ENCODE results near the gene GNAI1.

The GNAI1 gene

DNA sequence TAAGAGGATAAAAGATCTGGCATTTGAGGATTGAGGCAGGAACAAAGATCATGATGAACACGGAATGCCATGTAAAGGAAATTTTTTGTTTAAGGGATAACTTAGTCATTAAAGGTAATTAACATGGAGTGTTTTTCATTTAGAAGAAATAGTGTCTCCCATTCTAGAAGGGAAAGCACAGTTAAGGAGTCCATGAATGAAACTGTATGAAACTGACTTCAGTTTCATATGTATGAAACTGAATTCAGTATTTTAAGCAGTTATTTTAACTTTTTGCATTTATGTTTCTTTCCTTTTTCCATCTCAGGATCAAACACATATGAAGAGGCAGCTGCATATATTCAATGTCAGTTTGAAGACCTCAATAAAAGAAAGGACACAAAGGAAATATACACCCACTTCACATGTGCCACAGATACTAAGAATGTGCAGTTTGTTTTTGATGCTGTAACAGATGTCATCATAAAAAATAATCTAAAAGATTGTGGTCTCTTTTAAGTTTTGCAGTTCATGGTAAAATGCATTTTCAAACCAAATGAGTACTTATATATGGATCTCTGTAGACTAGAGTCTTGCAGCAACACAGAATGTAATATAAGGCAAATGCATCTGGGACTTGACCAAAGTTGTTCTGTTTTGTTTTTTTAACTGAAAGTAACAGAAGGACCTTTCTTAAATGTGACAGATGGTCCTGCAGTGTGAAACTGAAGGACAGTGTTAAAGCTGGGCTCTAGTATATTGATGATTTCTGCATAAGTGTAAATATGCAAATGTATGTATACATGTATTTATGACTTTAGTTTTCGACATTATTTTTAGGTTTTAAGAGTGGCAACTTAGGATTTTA is 82.6 kb downstream of the GNAI1 start:
- no peak for DNase-seq

DNA sequence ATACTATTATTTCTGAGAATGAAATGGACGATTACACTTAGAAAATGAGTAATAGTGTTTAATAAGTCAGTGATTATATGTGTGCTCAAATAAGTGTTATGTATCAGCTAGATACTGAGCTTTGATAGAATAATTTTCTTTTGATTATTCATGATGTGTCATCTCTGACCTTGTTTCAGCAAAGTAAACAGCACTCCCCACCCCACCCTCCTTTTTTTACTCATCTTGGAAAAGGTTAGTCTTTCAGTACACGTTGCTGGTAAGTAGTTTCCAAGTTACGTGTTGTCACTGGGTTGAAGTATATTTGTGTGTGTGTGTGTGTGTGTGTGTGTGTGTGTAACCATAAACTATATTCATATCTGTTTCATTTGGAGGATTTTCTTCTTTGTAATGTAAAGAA is 84.1 kb downstream of the GNAI1 start:
- no peak for DNase-seq

DNA sequence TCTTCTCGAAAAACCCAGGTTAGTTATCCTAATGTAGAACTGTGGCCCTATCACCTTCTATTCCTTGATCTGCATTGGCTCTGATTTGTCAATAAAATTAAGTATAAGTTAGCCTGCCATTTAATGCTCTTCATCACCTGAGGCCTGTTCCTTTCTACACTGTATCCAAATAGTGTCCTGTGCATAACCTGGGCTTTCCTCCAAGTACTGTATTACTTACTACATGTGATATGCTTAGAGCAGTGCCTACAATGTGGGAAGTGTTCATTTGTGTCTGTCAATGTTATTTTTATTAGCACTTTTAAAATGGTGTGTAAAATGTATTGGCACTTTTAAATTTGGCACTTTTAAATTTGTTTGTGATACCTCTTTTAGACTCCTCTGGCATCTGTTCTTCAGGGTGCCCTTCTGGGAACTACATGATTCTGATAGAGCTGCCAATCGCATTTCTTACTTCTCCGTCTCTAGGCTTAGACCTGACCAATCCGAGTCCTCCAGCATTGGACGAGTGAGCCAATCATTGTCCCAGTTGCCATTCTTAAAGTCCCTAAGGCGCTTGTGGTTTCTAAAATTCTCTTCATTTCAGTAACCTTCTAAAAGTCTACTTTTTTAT is 85.5 kb downstream of the GNAI1 start:
- DNase-seq, result no peak

DNA sequence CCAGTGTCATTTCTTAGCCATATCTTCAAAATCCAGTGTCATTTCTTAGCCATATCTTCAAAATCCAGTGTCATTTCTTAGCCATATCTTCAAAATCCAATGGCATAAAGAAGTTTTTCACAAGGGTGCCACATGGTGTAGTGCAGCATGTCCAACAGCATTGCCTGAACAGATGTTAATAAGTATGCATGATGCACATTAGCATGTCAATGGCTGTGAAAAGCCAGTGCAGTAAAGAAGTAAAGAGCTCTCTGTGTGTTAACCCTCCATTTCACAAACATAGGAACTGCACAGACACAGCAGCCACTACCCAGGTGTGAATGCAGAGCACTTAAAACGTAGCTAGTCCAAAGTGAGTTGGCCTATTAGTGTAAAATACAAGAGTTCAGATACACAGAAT is 89.8 kb downstream of the GNAI1 start:
- no peak for DNase-seq

DNA sequence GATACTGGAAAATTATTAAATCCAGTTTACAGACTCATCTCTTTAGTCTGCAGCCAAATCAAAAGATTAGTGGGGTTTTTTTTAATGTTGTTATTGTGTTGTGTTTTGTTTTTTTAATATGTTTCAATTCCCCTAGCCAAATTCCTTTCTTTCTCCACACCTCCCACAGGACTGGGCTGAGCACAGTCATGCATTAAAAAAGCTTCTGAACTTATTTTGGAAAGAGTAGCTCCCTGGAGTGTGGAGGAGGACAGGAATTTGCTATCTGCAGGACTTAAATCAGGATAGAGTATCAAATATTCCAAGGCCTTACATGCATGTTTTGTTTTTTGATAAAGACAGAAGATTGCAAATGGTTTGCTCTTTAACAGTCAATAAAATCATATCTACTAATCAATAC is 90.7 kb downstream of the GNAI1 start:
- no peak for DNase-seq

DNA sequence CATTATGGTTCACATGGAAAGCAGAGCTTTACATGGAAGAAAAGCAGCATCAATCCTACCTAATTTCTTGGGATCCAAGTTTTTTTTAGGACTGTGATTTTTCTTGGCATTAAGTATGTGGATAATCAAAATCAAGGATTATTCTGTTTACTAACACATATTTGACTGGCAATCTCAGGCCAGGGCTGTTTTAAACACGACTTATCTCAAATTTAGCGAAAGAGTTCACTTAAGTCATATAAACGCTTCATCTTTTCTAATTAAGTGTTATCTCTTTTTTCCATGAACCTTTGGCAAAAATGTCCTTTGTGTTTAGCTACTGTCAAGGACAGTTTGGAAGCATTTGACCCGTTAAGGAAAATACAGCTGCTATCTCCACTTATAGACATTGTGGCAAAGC is 92.0 kb downstream of the GNAI1 start:
- no peak for DNase-seq

DNA sequence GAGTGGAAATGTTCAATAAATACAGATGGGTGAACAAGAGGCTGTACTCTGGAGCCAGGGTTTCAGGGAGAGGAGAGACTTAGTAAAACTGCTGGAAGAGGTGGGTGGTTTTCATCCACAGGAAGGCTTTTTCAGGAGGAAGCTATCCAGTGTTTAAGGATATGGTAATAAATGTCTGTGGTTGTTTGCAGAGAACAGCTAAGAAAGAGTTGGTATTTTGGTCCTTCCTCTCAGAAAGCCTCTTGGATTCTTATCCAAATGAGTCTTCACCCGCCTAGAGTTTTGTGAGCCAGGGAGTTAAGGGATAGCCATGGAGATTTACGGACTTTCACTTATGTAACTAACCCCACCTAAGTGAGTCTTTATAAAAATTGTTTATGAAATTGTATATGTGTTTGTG is 95.7 kb downstream of the GNAI1 start:
- DNase-seq, result no peak

DNA sequence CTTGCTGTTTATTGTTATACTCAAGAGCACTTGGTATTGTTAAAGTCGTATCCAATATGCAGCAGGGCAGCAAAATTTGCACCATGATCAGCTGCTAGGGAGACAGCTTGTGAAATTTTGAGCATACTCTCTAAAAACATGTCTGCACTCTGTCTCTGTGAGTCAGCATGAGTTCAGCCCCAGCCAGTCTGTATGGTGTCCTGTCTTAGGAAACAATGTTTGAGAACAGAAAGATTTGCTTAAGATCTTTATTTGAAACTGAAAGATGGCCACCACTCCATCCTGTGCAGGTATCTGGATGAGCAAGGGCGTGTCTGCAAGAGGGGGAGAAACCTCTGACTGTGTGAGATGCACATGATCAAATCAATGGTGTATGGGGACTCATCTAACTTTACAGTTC is 97.1 kb downstream of the GNAI1 start:
- no peak for DNase-seq

DNA sequence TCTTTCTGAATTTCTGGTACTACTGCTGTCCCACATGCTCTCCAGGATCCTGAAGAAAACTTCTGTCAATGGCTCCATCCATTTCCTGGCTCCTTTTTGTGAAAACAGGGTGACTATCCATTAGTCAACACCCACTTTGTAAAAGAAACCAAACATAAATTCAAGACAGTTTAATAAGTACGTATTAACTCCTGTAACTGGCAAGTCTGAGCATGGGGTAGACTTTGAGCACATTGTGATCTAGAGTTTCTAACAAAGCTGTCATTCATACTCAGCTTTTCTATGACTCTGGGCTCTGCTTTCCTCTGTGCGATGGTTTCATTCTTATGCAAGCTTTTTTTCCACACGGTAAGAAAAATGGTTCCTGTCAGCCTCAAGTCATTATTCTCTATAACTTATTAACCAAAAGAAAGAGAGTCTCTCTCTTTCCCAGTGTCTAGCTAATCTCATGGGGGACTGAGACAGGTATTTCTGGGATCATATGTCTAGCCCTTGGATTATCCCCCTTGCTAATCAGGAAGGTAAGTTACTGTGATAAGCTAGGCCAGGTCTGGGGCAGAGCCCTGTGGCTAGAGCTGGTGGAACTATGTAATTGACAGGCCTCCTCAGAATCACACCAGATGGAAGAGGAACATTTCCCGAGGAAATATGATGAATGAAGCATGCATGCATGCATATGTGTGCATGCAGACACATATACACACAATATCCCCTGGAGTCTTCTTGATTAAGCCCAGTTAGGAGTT is 98.5 kb downstream of the GNAI1 start:
- no peak for DNase-seq

DNA sequence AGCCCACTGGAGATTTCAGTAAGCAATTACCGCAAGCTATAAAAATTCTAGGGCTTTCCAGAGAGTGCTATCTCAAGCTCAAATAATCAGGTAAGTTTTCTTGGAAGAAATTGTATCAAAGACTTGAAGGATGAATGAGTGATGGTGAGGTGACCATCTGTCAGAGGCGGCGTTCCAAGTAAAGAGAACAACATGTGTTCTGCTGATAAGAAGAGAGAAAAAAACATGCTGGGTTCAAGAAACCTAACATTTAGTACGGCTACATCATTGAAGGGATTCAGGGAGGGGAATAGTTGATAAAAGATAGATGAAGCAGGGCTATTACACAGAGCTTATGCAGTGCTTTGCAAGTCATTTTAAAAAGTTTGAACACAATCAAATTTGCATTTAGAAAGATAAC is 100.7 kb downstream of the GNAI1 start:
- DNase-seq, result no peak

DNA sequence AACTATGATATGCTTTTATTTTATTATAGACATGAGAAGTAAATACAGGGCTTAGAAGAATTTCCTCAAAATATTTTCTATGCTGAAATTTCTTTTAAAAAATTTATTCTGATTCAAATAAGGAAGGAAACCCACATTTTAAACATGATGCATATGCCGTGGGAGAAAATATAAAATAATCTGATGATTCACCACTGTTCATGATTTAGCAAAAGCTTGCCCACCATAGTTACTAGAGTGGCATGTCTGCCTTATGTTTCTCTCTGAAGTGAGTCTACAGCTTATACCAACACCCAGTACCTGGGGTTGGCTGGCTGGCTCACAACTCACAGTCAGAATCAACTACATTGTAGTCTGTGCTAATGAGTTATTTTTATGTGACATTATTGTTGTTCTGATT is 102.0 kb downstream of the GNAI1 start:
- DNase-seq, result no peak

DNA sequence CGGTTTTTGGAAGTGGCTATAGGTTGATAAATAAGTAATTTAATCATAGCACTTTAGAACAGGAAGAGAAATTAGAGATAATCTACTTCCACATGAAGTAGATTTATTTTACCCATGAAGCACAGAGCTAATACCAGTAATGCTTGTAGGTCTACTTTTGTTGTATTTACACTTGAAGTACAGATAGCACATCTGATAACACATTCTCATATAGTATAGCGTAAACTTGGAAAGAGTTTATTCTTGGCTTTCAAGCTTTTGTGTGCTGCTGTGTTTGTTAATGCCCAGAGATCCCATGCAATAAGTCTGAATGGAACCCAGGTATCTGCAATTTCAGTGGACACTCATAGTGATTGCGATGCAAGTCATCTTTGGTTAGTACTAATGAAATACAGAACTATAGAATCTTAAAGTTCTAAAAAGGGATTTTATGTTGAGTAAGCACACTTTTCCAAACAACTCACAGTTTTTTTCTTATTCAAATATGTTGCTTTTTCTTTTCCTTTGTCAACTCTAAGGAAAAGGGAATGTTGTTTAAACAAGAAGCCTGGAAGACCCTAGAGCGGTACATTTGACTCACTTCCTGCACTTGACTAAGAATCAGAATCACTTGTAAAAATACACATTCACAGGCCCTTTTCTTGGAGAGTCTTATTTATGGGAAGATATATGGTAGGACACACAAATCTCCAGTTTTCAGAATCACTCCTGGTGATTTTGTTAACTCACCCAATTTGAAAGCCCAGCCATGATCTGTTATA is 105.8 kb downstream of the GNAI1 start:
- DNase-seq, result no peak

DNA sequence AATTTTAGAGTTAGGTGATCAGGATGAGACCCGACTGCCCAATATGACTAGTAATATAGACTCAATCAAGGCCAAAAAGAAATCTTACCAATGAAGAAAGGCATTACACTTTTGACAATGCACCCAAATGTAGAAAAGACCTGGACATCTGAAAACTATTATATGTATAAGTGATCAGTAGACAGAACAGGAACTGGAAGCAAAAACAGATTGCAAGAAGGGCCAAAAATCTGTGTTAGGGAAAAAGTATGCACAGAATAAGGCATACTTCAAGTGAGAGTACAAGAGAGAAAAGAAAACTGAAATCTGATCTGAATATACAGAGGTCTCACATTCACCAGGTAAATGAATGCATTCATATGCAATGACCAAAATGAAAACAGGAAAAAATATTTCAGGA is 107.0 kb downstream of the GNAI1 start:
- no peak for DNase-seq

DNA sequence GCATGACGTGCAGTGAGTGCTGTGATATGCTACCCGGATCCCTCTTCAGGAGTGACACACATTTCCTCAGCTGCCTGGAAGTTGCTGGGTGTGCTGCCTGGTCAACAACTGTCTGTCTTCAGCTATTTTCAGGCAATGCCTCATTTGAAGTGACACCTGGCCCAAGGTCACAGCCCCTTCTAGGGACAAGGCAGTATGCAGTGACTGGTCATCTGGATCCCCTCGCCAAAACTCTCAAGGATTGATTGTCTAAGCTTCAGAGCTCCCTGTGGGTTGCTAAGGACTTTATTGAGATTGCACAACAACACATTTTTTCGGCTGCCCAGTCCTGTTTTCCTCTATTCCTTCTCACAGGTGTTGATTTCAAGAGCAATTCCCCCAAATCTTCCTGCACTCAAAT is 108.8 kb downstream of the GNAI1 start:
- no peak for DNase-seq

DNA sequence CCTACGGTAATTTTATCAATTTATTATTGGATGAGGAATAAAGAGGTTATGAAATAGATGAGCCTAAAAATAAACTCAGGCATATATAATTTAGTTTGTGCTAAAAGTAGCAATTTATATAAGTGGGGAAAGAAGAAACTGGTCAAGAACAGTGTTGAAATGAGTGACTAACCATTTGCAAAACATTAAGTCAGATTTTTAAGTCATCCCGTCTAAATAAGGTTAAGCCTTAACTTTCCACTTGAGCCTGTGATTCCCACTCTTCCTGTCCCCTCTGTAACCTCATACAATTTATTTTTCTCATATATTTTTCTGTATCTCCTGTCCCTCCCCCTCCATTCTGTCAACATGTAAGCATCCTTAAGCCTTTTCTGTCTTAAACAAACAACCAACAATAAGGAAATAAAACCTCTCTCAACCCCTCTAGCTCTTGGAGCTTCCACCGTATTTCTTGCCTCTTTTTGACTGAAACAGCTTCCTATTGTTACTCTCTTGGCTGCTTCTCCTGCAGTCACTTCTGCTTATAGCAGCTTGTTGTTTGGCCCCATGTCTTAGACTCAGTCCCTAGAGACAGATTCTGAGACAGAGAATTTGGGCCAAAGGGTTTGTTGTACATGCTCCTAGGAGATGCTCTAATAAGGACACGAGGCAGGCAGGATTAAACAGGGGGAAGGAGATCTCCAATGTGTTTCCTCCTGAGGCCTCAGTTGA is 109.7 kb downstream of the GNAI1 start:
- DNase-seq, result no peak

DNA sequence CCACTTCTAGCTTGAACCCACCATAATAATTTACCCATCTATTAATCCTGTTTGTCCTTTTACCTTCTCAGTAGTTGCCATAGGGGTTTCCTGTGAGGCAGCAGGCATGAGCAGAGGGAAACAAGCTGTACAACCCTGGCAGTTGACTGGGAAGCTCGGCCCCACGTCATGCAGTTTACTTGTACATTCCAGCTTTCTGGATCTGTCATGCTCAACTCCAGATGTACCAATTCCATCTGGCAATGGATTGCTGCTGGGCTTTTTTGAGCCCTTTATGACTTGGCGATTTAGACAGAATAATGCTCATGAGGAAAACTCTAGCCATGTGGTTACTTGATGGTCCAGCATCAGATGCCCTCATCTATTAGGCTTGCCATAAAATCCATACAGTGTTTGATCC is 112.5 kb downstream of the GNAI1 start:
- no peak for DNase-seq

DNA sequence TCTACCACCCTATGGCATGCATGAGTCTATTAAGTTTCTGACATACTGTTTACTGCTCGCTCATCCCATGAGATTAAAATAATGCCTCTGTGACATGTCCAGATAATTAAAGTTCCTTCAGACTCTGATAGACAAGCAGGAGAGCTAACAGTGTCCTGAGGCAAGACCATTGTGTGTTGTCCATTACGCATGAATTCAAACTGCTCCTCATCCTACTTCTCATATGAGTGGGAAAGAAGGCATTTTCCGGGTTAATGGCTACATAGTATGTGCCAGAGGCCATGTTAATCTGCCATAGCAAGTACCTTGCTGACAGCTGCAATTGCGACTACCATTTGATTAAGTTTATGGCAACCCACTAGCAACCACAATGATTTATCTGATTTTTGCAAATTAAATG is 113.3 kb downstream of the GNAI1 start:
- DNase-seq, result no peak

DNA sequence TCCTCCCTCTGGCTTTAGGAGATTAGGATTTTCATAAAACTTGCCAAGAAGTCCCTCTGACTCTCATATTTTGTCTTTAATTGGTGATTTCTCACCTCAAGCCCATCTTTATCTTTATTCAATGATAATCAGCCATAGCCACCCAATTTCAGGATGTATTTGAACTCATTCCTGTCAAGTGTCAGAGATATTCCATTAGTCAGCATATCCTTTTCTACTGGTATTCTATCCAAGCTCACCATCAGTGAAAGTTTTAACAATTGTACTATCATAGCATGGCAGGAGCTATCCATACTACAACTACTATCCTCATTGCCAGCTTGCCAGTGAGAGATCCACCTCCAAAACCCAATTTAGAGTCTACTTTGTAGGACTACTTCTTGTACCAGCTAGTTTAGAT is 114.6 kb downstream of the GNAI1 start:
- DNase-seq, result no peak

DNA sequence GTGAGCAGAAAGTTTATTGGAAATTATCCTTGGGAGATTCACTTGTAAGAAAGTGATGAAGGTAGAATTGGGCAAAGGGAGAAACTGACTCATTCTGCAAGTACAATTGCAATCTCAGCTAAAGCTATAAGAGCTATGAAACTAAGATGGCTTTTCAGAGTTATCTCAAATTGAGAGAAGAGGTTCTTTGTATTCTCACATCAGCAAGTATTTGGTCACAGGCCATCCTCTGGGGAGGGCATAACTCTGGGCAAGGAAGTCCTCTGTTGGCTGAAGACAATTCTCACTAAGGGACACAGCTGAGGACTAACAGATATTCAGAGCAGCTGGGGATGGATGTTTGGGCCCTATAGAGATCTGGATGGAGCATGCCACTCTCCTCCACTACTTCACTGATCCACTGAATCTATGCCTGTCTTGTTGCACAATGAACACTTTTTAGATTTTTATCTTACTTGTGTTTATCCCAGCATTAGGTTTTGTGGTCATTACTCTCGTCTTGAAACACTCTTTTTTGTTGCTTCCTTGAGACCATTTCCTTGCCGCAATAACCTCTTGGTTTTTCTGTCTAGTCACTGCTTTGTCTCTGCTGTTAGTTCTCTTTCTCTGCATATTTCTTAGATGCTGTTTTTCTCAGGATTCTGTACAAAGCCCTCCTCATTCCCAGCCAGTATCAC is 115.1 kb downstream of the GNAI1 start:
- DNase-seq, result no peak

DNA sequence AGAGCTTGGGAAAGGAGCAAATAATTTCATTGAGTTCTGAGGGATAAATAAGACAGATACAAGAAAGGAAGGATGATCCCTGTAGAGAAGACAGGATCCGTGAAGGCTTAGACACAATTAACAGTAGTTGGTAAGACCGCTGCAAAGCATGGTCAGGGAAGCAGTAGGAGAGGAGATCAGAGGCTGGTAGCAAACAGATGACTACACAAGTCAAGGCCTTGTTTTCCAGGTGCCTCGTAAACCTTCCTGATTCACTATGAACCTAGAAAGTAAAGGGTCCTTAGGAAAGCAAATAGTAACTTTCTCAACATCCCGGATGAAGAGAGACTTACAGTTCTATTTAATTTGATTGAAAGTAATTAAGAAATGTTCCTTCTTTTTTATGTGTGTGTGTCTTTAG is 118.6 kb downstream of the GNAI1 start:
- no peak for DNase-seq

DNA sequence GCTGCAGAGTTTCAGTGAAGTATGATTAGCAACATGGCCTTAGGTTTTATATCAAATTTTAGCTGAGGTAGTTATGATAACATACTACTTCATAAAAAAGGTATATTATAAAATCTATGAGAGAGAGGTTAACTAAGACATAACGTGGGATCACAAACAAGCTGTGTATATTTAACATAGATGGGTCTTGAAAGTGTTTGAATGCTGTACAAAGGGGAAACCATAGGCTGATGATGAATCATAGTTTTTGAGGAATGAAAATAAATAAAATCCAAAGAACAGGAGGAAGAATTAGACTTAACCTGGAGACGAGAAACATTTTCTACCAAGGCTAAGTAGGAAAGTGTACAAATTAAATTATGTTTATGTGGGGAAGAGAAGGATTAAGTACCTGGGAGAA is 119.0 kb downstream of the GNAI1 start:
- DNase-seq, result no peak

DNA sequence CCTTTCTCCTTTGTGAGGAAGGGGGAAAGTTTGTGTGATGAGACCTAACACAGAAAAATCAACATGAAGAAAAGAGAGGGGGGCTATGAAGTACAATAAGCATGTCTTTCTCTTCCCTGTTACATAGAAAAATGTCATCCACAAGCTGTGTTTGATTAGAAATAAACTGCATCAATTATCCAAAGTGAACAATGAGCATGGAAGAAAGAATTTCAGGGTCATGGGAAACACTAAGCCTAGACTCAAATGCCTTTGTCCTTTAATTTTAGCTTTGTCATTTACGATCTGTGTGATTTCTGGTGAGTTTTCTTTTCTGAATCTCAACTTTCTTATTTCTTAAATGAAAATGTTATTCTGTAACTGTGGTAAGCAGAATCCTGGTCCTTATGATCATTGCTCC is 121.0 kb downstream of the GNAI1 start:
- no peak for DNase-seq

All from stimulated activated CD4-positive, alpha-beta T cell treated with anti-CD3 and anti-CD28 coated beads, Interleukin-2, amount 100 ng/mL, for 24 hours (primary cell).